HS-5 (cell line): ENCODE data around the gene PTTG1IP.

Experiments
- DNase-seq: peaks from one replicate; pipeline ENCODE4 v3.0.0-alpha.2; 2012; ENCODE audit warnings: low read depth

The PTTG1IP gene

DNA sequence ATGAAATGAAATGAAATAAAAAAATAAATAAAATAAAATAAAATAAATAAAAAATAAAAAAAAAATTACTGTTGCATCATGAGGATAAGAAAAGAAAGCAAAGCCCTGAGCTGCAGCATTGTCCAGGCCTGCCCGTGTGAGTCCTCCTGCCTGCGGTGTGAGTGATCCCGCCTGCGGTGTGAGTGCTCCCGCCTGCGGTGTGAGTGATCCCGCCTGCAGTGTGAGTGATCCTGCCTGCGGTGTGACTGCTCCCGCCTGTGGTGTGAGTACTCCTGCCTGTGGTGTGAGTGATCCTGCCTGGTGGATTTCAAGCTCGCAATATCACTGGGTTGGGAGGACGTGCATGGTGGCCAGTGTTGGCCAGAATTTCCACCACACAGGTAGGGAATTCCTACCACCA, 22.4 kb upstream of the PTTG1IP start:
- no peak for DNase-seq

DNA sequence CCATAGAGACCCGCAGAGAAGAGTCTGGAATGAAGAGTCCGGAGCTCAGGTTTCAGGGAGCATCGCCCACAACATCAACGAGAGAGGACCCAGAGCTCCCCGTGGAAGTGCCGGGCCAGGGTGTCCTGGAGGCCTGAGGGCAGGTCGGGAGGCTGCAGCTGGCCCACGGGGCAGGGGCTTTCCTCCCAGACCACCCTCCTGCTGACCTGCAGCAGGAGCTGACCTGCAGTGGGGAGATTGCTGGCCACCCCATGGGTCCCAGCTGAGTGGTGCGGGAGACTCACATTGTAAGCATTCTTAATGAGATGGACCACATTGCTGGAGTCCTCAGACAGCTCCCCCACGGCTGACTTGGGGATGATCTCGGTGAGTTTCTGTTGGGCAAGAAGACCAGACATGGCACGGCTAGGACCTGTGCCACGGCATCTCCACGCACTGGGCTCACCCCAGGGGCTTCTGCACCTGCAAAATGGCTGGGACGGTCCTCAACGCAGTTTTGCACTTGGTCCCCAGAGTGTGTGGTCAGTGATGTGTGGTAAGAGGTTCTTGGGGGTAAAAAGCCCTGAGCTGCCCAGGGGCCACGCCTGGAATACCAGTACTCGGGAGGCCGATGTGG, 21.3 kb upstream of the PTTG1IP start:
- DNase-seq: no peak

DNA sequence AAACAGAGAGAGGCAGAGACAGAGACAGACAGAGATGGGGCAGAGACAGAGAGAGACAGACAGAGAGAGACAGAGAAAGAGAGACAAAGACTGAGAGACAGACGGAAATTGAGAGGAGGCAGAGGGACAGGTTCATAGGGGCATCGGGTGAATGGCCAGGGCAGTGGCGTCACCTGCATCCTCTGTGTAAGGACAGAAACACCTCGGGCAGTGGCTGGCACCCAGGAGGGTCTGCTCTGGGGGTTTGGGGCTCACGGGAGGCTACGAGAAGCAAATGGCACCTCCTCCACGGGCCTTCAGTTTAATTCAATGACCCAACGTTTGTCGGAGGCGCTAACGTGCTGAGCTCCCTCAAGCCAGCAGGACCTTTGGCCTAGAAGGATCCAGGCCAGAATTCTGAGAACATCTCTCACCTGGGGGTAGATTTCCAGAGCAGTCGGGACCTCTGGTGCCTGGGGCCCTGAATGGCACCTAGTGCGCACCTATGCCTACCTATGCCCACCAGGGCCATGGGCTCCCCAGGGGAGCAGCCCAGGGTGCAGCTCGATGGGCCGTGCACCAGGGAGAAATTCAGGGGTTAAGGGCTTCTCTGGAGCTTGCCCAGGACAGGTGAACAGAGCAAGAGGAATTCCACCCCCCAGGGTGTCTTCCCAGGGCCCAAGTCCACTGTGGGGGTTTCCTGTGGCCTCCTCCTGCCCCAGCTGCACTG, 20.6 kb upstream of the PTTG1IP start:
- no peak for DNase-seq

DNA sequence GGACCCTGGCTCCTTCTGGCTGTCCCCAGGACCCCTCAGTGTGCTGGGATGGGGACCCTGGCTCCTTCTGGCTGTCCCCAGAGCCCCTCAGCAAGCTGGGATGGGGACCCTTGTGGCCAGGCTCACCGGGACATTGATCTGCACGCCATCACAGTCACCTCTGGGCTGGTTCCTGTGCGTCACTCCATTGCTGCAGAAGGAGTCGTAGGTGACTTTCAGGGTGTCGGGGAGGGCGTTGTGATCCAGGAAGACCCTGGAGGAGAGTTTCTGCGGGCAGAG, 19.7 kb upstream of the PTTG1IP start:
- no peak for DNase-seq

DNA sequence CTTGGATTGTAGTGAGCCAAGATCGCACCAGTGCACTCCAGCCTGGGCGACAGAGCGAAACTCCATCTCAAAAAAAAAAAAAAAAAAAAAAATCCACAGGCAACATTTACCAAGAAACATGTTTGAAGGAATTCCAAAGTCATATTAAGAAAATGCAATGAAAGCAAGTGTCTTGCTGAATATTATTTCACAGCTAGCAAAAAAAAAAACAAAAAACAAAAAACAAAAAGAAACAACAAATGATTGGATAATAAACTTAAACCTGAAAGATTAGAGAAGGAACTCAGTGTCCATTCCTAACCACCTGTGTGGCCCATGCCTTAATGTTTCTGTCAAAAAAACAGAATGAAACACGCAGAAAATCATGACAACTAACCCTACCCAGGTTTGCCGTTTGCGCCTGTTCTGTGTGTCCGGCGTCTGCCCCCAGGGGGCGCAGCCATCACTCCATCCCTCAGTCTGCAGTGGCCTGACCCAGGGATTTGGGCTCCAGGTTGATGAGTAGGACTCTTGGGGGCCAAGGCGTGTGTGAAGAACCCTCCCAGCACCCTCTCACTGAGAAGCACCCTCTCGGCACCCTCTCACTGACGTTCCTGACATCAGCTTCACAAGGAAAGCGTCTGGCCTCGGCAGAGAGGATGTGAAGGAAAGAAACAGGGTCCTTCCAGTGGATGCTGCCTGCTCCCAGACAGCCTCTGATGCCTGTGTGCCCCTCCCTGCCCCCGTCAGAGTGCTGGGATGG, 19.2 kb upstream of the PTTG1IP start:
- no peak for DNase-seq

DNA sequence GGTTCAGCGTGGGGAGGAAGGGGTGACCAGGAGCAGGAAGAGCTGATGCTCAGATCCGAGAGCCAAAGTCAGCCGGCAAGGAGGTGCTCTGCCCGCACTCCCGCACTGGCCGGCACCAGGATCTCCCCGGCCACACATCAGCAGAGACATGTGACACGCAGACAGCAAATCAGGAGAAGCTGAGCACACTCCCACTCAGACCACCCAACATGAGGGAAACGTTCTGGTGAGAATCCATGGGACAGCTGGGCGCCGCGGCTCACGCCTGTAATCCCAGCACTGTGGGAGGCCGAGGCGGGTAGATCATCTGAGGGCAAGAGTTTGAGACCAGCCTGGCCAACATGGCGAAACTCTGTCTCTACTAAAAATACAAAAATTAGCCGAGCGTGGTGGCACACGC, 18.6 kb upstream of the PTTG1IP start:
- no peak for DNase-seq

DNA sequence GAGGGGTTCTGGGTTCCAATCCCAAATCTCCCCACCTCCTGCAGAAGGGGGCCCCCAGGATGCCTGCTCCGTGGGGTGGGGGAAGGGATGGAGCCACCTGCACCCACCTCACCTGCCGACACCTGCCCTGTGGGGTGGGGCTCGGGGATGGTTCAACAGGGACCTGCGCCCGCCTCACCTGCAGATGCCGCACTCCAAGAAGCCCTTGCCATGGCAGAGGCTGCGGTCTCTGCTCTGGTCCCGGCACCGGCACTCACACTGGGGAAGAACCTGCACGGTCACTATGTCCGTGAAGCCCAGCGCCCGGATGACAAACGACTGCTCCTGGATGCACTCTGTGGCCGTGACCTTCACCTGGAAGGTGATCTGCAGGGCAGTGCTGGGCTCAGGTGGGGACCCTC, 18.1 kb upstream of the PTTG1IP start:
- no peak for DNase-seq

DNA sequence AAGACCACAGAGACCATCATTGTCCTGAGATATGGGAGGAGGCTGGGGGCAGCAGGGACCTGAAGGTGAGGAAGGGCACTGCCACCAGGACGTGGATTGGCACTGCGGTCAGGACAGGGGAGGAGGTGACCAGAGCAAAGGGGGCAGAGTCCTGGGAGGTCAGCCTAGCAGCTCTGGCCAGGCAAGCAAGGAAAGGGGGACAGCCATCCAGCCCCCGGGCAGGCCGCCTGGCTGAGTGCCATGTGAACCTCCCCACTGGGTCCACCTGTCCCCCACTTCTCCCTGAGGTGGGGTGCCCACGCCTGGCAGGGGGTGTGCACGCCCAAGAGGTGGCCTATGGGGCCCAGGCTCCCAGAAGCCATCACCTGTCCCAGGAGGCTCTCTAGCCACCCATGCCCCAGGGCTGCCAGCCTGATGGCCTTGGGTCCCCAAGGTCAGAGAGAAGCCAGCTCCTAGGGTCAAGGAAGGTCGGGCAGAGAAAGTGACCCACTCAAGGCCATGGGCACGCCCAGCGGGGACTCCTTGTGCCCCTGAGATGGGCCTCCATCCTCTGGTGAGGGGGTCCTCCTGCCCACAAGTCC, 17.6 kb upstream of the PTTG1IP start:
- no peak for DNase-seq

DNA sequence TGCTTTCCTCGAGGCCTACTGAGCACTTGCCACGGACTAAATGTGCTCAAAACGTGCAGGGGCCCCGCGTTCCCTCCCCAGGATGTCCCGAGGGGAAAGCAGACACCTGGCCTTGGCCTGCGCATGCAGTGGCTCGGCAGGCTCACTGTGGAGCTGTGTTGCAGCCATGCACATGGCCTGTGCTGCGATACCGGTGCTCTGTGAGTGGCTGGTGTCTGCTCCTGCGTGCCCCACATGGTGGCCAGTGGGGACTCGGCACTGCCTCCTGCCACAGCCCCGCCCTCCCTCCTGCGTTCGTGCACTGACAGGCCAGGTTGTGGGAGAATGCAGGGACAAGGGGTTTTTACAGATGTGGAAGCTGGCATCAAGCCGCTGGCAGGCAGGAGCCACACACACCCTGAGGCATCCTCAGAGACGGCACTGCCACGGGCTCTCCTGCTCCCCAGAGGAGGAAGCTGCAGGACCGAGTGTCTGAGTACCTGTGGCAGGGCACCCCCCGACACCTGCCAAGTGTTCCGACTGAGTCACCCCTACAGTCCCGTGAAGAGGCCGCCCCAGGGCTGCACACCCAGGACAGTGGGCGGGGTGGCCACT, 16.9 kb upstream of the PTTG1IP start:
- DNase-seq: no peak

DNA sequence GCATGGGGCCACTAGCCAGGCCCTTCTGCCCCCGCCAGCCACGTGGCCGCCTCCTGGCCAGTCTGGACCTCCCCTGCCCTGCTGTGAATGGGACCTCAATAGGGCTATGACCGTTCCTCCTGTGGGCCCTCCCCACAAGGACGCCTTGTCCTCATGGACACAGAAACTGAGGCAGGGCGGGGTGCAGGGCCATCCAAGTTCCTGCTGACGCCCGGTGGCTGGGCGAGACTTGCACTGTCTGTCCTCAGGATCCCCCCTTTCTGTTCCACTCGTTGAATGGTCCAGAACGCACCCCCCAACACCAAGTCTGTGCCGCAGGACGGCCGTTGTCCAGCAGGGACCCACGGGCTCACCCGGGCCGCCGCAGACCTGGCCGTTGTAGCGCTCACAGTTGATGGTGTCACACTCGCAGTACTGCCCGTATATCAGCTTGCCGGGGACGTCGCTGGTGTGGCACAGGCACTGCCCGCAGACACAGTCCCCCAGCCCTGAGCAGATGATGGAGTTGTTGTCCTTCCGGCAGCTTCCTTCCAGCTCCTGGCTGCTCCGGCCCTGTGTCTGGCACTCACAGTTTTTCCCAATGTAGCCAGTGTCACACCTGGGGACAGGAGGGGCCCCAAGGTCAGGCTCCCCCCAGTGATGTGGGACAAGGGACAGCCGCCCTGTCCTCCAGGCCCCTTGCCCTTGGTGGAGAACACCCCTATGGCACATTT, 16.3 kb upstream of the PTTG1IP start:
- no peak for DNase-seq

DNA sequence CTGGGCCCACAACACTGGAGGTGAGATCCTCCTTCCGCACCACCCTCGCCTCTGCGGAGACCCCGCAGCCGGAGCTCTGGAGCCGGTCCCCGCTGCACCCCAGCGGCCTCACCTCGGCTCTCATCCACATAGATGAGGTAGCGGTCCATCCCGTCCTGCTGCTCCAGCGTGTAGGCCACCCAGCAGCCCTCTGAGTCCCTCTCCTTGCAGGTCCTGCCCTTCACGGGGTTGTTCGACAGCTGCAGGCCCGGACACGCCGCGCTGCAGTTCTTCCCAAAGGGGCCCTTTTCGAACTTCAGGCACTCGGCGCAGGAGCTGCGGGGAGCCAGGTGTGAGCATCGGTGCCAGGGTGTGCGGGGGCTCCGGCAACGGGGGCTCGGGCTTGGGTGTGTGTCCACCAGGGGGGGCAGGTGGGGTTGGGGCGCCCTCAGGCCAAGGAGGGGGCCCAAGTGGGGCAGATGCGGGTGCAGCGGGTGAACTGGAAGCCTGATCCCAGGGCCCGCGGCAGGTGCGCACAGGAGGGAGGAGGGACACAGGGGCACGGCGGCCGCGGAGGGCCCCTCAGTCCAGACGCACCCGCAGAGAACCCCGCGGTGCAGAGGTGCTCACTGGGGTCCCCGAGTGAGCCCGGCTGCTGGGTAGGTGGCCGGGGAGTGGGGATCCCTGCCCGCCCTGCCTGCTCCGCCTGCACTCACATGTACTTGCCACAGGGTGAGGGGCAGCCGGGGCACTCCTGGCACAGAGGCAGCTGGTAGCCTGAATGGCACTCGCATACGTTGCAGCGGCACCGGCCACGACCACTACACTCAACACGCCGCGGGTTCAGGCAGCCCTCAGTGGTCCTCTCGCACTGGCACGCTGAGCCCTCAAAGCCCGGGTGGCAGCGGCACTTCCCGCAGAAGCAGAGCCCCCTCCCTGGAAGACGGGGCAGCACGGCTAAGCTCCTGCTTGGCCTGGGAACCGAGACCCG, 15.4 kb upstream of the PTTG1IP start:
- DNase-seq: no peak

DNA sequence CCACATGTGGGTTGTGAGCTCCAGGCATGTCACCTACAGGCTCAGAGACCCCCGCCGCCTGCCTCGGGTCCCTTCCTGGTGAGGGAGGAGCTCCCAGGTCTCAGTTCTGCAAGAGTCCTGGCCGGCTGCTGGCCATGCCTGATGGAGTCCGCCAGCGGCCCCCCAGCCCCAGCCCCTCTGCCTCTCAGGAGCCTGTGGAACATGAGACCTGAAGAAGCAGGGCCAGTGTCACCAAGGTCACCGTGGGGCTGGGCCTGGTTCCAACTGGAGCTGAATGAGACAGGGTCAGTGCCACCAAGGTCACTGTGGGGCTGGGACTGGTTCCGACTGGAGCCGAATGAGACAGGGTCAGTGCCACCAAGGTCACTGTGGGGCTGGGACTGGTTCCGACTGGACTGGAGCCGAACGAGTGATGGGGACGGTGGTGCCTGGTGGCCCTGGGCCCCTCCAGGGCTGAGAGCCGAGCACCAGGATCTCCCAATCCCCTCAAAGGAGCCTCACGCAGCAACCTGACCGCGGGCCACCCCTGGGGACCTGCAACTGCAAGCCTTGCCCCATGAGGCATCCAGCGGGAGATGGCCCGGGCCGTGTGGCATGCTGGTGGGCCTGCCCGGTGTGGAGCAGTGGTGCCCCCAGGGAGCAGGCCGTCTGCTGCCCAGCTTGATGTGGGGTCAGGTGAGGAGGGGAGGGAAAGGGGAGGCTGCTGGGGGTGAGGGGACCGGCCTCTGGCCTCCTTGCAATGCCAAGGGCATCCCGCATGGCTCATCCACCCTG, 14.5 kb upstream of the PTTG1IP start:
- no peak for DNase-seq

DNA sequence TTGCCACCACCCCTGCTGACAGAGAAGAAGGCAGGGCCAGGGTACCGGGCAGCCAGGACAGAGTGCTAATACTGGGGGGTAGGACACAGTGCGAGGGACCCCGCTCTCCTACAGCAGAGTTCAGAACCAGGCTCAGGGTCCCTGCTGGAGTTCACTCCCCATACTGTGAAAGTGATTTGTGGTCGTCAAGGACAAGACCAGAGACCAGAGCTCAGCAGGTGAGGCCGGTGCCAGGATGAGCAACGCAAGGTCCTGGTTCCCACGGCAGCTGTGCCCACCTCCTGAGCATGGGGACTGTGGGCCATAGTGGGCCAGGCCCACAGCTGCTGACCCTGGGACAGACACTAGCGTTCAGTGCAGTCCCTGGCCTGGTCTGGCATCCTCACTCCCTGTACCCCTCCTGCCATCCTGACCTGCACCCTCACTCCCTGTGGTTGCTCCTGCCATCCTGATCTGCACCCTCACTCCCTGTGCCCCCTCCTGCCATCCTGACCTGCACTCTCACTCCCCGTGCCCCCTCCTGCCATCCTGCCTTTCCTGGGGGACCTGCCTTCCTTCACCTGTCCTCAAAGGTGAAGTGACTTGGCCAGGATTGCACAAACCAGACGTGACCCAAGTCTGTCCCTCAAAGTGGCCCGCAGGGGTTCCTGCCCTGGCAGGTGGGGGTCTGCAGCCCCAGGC, 13.8 kb upstream of the PTTG1IP start:
- no peak for DNase-seq

DNA sequence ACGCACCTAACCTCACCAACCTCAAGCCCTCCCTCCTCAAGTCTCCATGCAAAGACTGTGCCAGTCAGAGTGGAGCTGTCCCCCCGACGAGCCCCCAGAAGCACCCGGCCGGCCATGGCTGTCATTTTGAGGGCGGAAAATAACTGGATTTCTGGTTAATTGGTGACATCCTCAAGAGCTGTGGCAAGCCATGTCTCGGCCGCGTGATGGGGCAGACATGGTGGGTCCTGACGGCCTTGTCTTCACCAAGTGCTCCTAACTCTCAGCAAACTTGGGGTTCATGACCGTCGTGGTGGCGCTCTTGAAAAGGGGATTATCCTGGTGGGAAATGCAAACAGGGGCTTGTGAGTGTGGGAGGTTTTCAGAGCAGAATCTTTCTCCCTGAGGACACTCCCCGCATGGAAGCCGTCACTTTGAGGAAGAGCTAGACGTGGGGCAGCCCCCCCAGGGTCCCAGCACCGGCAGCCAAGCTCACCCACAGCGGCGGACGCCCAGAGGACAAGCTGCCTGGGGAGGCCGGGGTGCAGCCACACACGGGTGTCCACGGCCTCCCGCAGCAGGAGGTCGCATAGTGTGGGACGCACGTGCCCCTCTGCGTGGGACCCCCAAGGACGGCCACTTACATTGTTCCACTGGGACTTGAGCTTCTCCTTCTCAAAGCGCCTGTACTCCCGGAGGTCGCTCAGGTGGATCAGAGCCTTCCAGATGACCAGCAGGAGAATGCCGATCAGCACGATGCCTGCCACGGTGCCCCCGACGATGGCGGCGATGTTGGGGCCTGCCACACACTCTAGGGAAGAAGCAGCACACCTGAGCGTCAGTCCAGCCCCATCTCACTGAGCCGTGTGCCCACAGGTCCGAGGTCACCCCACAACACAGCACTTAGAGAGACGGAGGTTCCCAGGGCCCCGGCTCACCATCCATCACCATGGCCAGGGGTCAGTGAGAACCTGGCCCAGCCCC, 12.9 kb upstream of the PTTG1IP start:
- no peak for DNase-seq

DNA sequence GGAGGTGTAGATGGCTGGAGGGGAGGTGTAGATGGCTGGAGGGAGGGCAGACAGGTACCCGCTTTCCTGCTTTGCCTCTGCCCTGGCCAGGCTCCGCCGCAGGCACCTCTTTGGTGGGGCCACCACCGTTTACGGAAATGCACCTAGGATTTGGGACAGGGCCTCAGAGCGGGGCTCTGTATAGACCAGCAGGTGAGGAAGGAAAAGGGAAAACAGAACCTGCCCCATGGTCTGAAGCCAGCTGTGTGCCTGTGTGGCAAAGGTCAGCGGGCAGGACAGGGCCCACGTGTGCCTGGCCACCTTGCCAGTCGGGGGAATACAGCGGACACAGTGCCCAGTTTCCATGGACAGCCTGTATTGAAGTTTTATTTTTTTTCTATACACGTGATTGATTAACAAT, 12.1 kb upstream of the PTTG1IP start:
- DNase-seq: no peak

DNA sequence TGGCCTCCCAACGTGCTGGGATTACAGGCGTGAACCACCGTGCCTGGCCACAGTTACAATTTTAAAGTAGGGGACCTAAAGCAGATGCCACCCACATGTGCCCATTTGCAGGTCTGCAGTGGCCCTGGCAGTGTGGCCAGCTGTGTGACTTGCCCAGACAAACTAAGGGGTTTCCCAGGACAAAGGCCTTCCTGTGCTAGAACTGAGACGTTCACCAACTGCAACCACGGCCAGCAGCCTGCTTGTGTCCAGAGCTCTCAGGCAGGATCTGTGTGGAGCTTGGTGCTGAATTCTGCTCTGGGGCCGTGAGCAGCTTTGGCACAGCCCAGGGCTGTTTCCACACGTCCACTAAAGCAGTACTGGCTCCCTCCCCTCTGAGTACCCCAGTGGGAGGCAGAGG, 10.6 kb upstream of the PTTG1IP start:
- DNase-seq: no peak

DNA sequence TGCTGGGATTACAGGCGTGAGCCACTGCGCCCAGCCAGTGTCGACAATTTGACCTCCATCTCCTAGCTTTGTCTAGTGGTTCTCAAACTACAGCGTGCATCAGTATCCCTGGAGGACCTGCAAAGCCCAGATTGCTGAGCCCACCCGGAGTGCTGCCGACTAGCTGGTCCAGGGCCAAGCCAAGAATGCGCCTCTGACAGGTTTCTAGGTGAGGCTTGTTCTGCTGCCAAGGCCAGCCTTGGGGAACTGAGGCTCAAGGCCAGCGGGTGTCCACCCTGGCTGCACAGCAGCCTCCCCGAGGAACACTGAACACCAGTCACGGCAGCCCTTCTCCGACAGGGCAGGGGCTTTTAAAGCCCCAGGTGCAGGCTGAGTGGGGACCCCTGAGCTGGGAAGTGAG, 9.8 kb upstream of the PTTG1IP start:
- no peak for DNase-seq

DNA sequence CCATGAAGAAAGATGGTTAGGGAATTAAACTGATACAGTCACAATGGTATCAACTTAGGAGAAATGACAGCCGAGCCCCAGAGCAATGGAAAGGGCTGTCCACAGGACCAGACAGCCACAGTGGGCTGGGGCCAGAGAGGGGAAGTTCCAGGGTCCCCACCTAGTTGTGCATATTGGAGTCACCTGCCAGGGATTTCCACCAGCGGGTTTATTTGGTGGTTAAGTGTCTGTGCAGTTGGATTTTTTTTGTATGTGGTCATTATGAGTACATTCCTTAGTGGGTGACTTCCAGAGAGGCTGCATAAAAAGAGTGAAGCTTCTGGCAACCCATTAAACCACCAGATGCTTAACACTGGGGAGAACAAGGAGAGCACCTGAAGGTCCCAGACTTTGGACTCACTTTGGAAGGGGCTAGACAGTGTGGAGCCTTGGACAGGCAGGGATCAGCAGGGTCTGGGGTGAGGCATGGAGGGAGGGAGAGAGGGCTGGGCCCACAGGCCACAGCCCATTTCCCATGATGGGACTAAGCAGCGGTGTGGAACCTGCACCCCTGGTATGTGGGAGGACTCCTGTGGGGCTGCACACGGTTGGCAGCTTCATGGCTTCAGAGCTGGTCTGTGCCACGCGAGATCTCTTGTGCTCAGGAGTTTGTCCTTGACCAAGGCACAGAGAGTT, 7.8 kb upstream of the PTTG1IP start:
- DNase-seq: no peak
